ENCODE measurements around the gene YKT6.
"Not testable (repeated sequence)": the region's sequence is repeated elsewhere in the genome, so short reads cannot be mapped to it uniquely, and the experiment has no call there.

Gene YKT6

DNA sequence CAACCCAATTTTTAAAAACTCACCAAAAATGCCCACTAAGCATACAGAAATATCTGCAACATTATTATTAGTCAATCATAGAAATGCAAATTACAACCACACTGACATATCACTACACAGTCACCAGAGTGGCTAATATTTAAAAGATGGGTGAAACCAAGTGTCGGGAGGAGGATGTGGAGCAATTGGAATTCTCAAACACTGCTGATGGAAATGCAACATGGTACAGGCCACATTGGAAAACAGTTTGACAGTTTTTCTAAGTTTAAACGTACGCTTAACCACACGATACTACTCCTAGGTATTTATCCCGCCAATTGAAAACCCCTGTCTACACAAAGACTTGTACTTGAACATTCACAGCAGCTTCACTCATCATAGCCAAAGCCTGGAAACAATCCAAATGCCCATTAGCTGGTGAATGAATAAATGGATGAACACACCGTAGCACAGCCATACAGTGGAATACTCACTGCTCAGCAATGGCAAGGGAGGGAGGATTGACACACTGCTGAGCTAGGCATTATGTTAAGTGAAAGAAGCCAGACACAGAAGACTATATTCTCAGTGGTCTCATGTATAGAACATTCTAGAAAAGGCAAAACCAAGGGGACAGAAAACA lies 27.9 kb upstream of the YKT6 start:
- no peak for DNase-seq

DNA sequence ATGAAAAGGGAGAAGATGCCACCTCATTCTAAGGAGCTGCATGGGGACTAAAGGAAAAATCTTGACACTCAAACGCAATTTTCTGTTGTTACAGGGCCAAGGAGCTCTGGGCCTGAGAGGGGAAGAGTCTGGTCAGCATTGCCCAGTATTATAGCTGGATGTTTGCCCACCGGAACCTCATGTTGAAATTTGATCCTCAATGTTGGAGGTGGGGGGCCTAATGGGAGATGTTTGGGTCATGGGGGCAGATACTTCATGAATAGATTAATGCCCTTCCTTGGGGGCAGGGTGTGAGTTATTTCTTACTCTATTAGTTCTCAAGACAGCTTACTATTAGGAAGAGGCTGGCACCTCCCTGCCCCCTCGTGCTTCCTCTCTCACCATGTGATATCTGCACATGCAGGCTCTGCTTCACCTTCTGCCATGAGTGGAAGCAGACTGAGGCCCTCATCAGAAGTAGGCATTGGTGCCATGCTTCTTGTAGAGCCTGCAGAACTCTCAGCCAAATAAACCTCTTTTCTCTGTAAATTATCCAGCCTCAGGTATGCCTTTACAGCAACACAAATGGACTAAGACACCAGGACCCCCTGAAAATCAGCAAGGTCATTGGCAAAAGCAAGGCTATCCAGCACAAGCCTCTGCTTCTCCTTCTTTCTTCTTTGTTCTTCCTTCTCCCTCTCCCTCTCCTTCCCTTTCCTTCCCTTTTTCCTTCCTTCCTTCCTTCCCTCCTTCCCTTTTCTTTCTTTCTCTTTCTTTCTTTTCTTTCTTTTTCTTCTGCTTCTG lies 26.7 kb upstream of the YKT6 start:
- DNase-seq: no peak

DNA sequence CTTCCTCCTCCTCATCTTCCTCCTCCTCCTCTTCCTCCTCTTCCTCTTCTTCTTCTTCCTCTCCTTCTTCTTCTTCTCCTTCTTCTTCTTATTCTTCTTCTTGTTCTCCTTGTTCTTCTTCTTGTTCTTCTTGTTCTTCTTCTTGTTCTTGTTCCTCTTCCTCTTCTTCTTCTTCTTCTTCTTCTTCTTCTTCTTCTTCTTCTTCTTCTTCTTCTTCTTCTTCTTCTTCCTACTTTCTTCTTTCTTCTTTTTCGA lies 26.2 kb upstream of the YKT6 start:
- not testable (repeated sequence) for DNase-seq

DNA sequence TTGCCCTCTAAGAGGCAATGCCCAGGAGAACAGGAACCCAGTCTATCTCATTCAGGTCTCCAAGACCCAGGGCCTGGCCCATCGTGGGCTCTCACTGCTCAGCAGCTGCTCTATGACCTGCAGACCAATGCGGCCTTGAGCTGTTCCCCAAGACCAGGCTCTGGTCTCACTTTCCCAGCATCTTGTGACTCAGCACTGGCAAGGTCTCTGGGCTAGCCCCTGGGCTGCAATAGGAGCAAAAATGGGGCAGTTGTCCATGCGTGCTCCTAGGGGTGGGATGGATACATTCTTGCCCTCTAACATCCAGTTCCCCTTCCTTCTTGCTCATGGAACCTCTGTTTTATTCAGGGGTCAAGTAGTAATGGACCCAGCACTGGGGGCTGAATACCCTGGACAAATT lies 25.0 kb upstream of the YKT6 start:
- DNase-seq: no peak

DNA sequence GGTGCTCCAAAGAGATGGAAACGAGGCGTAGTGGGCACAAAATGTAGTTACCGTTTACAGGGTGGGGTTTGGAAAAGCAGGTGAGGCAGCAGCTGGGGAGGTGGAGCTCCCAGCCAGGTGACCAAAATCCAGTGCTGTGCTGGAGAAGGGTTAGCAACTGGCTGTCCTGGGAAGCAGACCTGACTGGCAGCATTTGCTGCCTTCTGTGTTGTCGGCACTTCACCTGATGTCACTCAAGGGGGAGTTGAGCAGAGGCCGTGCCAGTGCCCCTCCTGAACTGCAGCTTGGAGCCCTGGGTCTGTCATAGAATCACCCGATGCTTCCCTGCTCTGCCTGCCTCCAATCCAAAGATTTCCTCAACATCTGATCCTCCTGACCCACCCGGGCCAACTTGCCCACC lies 24.3 kb upstream of the YKT6 start:
- no peak for DNase-seq

DNA sequence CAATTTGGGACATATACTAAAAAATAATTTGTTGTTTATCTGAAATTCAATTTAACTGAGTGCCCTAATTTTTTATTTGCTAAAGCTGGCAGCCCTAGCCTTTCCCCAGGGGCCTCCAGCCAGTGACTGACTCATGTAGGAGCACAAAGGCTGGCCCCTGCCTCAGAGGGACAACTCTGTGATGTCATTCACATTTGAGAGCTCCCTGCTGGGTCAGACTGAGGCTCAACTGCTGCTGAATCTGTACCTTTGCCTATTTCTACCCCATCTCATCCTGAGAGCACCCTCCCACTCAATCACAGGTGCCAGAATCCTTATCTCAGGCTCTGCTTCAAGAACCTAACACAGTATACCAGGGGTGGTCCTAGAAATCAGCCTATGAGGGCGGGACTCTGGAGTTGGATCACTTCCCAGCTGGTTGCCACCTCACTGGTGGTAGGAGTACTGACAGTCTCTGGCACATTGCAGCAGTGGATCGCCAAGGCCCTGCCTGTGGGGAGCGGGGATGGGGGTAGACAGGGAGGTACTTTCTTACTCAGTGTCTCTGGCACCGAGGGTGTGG lies 23.1 kb upstream of the YKT6 start:
- peak; percentile 34 for DNase-seq

DNA sequence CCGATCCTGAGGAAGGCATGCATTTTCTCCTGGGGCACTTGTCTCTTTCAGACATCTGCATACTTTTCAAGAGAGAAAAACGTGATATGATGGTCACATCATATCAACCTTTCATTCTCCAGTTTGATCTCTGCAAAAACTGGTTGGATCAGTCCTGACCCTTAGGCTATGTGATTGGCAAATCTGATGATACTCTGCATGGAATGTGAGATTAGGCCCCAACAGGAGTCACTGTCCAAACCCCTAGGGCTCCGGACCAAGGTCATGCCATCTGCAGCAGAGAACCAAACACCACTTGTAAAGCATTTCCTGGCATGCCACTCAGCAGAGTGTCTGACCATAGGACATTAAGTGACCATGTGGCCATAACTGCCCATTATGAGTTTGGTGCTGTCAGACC lies 20.1 kb upstream of the YKT6 start:
- DNase-seq: no peak

DNA sequence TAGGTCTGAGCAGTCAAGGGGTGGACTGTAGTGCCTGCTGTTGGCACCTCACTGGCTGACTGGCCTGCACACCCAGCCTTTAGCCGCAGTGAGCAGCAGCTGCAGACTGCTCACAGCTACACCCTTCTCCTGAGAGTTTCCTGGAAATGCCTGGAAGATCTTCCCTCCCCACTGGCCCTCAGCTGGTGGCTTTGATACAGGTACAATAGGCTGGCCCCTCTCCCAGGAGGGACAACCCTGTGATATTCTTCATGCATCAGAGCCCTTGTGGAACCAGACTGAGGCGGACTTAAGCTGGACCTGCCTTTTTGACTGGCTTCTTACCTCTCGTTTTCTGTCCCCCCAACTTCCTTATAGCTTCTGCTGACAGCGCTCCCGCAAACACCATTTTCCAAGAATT lies 18.0 kb upstream of the YKT6 start:
- DNase-seq: no peak

DNA sequence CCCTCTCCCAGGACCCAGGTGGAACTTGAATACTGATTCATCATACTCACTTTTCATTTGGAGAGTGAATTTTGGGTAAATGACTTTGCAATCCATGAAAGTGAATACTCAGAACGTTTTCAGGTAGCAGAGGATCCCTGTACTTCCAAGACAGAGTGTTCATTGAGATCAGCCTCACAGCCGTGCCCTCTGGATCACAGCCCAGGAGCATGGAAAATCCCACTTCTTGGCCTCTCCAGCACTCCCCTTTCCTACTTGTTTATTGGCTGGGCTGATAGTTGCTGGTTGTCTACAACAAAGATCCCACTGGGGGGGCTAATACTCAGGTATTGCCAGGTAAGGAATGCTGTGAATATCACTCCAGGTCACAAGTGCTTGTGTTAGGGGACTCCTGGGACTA lies 17.4 kb upstream of the YKT6 start:
- no peak for DNase-seq

DNA sequence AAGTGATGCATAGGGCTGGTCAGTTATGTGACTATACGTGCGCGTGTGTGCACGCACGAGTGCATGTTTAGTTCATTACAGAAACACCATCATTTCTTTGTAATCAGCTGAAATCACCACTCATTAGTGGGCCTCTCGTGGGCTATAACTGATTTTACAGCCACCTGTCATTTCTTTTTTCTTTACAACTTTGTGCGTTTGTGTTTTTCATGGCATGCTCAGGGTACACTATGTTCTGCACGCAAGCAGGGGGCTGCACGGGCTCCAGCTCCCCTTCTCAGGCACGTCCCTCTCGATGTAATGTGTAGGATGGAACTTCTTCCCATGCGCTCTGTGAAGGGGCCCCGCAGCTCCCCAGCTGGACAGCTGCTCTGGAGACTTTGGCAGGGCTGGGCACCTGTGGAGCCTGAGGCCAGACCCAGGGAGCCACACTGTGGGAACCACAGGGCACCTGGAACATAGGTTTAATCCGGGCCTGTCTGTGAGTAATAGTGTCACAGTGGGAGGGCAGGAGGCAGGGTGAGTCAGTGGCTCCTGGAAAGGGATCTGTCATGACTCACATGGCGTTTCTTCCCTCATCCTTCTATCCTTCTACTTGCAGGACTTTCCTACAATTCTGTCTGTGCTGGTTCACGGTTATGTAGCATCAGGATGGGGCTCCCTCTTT lies 16.4 kb upstream of the YKT6 start:
- DNase-seq: no peak

DNA sequence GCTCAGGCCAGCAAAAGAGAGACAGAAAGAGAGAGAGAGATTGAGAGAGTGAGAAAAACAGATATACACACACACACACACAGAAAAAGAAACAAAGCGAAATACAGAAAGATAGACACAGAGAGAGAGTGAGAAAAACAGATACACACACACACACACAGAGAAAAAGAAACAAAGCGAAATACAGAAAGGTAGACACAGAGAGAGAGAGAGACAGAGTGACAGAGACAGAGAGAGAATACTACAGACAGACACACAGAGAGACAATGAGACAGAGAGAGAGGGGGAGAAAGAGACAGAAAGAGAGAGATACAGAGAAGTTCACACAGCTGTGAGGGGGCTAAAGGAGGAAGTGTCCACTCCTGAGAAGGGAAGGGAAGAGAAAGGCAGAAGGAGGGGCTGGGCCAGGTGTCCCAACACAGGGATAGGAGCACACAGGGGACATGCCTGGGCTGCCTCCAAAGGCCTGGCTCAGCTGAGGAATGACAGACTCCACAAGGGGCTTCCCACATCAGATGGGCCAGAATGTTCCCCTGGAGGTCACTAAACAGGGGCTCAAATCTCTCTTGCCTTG lies 15.8 kb upstream of the YKT6 start:
- no peak for DNase-seq

DNA sequence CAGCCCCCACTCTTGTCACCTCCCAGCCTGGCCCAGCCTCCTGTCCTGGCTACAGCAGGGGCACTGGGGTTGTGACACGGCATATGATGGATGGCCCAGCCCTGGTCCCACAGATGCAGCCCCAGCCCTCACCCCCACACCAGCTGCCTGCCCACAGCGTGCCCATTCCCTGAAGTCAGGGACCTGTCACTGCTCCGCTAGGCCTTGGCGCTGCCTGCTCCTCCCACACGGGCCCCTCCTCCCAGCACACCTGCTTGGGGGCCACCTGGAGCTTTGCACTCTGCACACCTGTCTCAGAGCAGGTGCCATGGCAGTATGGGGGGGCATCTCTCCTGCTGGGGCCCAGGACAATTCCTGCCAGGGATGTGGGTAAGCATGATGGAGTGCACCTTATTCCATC lies 15.0 kb upstream of the YKT6 start:
- no peak for DNase-seq

DNA sequence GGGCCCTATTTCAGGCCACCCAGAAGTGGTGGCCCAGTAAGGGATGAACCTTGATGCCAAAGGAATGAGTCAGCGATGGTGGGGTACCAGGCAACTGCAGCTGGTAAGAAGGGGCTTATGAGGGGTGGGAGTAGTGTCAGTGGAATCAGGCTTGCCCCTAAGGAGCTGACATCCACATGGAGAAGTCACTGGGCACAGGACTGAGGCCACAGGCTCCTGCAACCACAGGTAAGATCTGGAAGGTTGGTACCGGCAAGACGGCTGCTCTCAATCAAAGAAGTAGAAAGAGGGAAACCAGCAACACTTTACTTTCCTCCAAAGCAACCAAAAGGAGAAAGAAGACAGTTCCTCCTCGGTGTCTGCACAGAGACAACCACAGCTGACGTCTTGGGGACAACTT lies 14.0 kb upstream of the YKT6 start:
- no peak for DNase-seq

DNA sequence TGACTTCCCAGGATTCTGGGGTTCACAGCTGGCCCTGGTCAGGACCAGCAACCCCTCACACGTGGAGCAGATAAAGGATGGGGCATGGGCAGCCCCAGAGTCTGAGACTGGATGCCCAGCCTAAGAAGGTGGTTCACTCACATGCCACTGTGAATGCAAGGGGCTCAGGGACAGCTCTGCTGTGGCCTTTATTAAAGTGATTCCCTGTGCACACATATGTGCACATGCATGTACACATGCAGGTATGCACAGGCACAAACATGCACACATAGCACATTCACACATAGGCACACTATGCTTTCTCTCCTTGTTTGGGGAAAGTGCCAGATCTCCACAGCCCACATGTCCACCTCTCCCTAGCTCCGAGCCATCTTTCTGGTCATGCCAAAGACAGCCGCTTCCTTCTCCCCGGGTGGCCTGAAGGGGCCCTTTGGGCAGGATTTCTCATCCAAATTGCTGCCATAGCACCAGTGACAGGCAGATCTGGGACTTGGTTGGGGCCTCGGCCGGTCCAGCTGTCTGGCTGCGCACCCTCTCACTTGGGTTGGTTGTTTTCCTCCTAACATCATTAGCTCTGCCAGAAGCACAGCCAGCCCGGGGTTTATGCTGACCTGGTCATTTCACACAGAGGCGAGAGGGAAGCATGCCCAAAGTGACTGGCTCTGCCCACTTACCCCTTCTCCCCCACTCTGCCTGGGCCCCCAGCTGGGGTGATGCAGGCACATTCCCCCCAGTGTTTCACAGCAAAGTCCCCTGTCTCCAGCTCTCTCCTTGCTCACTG lies 13.0 kb upstream of the YKT6 start:
- no peak for DNase-seq

DNA sequence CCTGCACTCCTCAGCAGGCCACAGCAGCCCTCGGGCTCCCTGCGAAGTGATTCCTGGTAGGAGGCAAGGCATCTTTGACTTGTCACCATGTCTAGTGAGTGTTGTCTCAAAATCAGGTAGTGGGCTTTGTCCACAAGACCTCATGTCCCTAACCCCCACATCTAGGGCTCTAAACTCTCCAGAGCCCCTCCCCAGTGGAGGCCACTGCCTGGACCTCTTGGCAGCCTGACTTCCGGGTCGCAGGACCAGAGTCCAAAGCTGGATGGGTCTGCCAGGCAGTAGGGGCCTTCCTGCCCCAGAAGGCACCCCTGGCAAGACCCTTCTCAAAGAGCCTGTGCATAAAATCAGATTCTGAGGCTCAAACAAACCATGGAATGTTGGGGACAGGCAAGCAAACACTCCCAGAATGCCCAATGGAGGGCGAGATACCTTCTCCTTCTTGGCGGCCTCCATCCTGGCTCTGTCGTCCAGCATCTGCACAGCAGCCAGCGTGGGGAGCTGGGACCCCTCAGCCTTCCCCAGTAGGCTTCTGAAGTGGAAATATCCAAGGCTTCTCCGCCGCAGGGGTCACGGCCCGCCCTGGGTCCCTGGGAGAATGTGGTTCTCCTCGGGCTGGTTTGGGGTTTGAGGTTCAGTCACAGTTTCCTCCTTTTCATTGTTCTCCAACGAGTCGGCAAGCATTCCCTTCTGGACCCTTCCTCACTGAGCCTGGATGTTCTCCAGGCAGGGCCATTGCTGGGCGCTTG lies 12.1 kb upstream of the YKT6 start:
- DNase-seq: no peak

DNA sequence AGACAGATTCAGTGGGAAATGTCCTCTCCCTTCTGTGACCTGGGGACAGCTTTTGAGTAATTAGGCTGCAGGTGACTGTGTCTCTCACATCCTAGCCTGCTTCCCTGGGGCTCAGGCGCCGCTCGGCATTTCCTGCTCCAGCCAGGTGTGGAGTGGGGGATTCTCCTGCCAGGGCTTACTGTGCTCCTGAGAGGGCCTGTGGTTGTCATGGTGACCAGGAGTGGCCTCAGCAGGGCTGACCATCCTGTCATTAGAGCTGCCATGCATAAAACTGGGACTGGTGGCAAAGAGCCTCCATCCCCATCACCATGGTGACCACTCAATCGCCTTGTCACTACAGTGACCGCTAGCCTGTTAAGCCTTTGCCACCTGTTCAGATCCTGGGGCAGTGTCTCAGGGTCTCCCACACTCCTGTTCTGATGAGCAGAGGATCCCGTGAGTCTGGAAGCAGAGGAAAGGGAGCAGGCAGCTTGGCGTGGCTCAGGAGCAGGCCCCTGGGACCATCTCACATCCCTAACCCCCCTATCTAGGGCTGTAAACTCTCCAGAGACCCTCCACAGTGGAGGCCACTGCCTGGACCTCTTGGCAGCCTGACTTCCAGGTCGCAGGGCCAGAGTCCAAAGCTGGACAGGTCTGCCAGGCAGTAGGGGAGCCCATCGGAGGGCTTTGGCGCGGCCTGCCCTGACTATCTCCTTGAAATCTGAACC lies 11.3 kb upstream of the YKT6 start, which contains the start of gene GCK:
Gene GCK, minus strand, starts transcription at position 154 of the 707 bp plus-strand sequence. CDS start 486 bp downstream, outside the sequence.
- no peak for DNase-seq

DNA sequence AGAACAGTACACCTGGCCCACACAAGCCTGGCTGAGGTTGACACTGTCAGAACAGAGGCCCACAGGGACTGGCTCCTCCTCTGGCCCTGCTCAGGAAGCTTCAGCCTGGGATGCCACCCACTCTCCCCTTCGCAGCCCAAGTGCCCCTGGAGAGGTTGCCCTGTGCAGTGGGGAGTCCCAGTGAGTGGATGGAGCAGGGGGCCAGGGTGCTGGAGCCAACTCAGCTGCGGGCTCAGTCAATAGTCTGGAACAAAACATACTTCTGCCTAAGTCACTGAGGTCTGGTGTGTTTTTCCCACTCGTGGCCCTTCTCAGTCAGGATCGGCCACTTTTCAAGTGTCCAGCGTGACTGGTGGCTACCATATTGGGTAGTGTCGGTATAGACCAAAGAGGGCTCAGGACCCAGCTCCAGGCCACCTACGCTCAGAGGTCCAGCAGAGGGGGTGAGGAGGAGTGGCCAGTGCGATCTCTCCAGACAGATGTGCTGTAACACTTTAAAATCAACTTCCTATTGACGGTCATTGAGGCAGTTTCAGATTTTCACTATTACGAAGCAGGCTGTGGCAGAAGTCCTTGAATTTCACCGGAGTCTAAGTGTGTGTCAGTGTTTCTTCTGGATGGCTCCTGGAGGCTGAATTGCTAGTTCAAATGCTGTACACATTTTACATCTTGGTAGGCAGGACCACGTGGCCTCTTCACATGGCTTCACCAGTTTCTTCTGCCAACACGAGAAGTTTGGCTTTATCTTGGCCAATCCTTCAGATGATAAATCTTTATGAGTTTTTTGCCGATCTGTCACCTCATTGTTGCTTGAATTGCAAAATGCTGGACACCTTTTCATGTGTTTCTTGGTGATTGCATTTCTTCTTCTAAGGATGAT lies 10.5 kb upstream of the YKT6 start:
- no peak for DNase-seq

DNA sequence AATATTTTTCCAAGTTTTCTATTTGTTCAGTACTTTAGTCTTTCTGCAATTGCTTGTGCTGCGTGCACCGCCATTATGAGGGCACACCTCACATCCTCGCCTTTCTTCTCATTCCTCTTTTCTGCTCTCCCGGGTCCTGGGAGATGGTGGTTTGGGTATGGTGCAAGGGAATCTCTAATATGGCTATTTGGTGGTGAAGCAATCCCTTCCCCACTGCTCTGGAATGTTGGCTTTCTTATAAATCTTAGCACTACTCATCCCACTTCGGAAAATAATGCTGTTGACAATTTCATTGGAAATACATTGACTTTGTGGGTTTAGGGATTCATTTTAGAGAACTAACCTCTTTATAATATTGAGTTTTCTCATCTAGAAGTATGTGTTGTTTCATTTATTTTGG lies 9.6 kb upstream of the YKT6 start:
- no peak for DNase-seq

DNA sequence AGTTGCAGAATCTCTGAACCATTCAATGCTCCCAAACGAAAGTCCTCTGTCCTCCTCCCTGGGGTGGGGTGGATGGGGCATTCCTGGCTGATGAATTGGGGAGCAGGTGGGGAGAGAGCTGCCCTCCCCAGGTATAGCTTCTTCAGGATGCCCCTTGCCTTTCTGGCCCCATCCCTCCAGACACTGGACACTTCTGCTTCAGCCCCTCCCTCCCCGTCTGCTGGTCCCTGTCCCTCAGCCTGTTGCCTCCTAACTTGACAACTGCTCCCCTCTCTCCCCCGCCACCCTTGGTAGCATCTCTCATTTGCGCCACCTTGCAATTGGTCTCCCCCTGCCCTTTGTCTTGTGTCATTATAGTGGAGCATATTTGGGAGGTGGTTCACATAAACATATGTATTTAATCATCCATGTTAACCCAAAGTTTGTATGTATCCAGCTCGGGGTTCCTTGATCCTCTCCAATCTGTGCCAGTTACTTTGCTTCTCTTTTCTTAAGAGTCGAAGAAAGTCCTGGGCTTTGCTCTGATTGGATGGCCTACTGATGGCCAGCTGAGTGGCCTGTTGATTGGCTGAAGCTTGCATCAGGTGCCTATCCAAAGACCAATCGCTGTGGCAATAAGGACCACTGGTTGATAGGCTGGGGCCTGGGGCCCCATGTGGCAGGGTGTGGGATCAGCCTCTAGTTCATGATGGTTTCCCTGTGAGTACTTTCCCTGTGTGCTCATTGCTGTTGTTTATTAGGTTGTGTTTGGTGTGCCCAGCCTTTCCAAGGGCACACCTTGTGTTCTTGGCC lies 7.6 kb upstream of the YKT6 start:
- no peak for DNase-seq

DNA sequence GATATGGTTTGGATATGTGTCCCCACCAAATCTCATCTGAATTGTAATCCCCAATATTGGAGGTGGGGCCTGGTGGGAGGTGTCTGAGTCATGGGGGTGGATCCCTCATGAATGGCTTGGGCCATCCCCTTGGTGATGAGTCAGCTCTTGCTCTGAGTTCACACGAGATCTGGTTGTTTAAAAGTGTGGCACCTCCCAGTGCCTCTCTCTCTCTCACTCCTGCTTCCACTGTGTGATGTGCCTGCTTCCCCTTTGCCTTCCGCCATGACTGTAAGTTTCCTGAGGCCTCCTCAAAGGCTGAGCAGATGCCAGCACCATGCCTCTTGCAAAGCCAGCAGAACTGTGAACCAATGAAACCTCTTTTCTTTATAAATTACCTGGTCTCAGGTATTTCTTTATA lies 6.7 kb upstream of the YKT6 start:
- no peak for DNase-seq

Measured in NCI-H1694 treated with DMSO at 0.1 percent for 48 hours (cell line).